ENCODE measurements around the gene FUT8.

DNA sequence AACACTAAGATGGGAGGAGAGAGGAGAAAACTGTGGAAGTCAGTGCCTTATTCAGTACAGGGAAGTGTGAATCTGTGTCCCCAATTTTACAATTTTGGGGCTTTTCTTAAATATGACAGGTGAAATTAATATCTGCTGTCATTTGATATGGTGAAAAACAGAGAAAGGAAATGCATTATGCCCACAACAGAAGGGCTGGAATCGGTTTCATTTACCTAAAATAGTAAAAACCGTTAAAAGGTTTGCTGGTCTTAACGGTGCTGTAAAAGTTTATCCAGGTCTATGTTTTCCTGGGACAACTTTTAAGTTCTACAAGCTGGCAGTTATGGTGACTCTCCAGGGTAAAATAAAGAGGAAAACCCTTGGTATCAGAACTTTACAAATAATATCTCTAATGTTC, 310.8 kb downstream of the FUT8 start:
- TF ChIP-seq, protein P1, sequence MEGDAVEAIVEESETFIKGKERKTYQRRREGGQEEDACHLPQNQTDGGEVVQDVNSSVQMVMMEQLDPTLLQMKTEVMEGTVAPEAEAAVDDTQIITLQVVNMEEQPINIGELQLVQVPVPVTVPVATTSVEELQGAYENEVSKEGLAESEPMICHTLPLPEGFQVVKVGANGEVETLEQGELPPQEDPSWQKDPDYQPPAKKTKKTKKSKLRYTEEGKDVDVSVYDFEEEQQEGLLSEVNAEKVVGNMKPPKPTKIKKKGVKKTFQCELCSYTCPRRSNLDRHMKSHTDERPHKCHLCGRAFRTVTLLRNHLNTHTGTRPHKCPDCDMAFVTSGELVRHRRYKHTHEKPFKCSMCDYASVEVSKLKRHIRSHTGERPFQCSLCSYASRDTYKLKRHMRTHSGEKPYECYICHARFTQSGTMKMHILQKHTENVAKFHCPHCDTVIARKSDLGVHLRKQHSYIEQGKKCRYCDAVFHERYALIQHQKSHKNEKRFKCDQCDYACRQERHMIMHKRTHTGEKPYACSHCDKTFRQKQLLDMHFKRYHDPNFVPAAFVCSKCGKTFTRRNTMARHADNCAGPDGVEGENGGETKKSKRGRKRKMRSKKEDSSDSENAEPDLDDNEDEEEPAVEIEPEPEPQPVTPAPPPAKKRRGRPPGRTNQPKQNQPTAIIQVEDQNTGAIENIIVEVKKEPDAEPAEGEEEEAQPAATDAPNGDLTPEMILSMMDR (IDR thresholded peaks at IDR 0.05): no peak
- no peak for TF ChIP-seq POLR2A (IDR thresholded peaks at IDR 0.05)
